ENCODE data around the gene FMR1.
A peak's percentile ranks its signal among the peaks of the same experiment; 100 is the strongest.

Gene FMR1

GRCh38 chrX:147911192-147912022 lies at the start of gene FMR1:
Gene FMR1 (plus strand): TSS chrX:147911919. CDS start chrX:147912180, 261 bp downstream.
- peak; percentile 53 for DNase-seq

- DNase-seq: no peak
Measured at GRCh38 chrX:147875866-147876596, 35.7 kb upstream of the FMR1 start.

GRCh38 chrX:147876849-147877646 lies 34.7 kb upstream of the FMR1 start:
- no peak for DNase-seq

GRCh38 chrX:147877726-147878125 lies 34.0 kb upstream of the FMR1 start:
- DNase-seq: no peak

DNA sequence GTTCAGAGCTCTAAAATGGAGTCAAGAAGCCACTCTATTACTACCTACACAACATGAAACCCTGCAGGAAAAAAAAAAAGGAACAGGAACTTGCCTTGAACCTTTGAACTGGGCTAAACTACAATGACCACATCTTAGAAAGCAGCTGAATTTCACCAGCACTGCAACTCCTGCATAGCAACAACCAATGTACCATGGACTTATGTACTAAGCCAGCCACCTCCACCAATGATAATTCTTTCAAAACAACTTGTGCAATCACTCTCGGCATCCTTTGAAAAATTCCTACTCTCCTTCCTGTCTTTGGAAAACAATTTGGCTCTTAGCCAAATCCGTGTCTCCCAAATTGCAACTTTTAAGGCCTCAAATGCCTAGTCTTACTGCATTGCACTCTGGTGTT lies 26.8 kb upstream of the FMR1 start:
- DNase-seq: no peak

DNA sequence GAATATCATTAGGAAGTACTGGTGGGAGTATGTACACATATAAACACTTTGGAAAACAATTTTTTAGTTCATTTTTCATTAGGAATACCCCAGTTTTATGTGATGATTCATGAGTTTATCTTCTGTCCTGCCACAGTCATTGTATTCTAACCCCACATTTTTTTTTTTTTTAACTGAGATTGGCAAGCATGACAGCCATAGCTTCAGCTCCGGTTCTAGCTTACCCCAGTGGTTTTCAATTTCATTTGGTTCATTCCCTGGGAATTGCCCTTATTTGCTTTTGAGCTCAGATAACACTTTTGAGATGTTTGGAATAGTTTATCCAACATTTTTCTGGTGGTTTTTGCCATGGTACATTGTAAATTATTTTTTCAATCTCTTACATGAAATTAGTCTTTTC lies 21.0 kb upstream of the FMR1 start:
- no peak for DNase-seq

- no peak for DNase-seq
Measured at GRCh38 chrX:147891896-147892295, 19.8 kb upstream of the FMR1 start.

- no peak for DNase-seq
Measured at GRCh38 chrX:147893741-147894140, 18.0 kb upstream of the FMR1 start.

DNA sequence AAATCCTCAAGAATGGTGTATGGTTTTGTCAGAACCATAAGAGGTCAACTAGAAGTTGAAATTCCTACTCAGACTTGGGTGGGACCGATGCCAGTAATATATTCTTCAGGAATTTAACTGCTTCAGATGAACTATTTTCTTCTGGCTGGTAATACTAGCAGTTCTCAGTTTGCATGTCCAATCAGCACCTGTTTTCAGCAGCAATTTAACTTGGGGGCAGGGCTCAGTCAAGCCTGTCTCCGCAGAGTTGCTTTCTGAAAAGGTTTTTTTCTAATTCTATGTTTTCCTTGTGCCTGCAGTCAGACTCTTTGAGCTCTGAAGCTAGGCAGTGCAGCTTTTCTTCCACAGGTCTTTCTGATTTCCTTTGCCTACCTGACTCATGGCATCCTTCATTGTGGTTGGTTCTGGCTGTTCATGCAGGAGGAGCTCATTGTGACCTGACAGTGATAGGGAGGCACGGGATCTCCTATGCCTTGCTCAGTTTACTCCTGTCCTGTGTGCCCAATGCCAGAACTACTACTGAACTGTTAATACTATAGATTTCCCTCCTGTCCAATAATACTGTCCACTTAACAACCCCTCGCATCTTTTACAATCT lies 17.3 kb upstream of the FMR1 start:
- no peak for DNase-seq

- DNase-seq: no peak
Measured at GRCh38 chrX:147897117-147897516, 14.6 kb upstream of the FMR1 start.

GRCh38 chrX:147898951-147899350 lies 12.8 kb upstream of the FMR1 start:
- DNase-seq: no peak

DNA sequence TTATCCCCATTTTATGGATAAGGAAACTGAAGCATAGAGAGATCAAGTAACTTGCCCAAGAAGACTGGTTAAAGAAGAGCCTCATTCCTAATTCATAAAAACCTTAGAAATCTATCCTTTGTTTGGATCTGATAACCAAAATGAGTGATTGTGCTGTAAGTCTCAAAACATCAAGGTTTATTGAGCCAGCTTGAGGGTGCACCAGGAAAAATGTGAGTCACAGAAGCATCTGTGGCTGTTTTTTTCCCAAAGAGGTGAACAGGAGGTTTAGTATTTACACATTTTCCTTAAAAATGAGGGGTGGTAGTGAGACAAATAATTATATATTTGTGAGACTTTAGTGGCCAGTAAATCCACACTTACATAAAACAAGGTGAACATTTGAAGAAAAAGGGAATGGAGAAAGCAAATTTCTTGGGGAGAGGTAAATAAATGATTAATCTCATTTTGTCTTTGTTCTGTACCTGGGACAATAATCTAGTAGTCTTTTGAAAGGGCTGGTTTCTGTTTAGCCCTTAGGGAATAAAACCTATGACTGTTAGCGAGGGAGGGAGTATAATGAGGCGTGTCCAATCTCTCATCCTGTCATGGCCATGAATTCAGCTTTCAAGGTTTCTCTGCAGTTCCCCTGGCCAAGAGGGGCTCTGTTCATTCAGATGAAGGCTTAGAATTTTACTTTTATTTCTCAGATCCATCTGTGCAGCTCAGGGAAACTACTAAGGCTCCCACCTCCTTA lies 12.2 kb upstream of the FMR1 start:
- DNase-seq: no peak

DNA sequence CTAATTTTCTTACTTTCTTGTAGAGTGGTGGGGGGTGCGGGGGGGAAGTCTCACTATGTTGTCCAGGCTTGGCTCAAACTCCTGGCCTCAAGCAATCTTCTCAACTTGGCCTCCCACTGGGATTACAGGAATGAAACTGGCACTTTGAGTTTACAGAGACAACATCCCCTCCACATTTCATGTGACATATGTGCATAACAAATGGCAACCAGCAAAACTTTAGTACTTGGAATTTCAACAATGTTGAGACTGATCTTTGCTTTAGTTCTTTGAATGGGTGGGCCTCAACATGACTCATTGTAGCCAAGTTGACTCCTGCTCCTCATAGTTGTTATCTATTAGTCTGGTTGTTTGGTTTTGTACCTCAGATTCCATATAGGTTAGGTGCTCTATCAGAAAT lies 11.4 kb upstream of the FMR1 start:
- no peak for DNase-seq

- no peak for DNase-seq
Measured at GRCh38 chrX:147901461-147902126, 10.1 kb upstream of the FMR1 start.

DNA sequence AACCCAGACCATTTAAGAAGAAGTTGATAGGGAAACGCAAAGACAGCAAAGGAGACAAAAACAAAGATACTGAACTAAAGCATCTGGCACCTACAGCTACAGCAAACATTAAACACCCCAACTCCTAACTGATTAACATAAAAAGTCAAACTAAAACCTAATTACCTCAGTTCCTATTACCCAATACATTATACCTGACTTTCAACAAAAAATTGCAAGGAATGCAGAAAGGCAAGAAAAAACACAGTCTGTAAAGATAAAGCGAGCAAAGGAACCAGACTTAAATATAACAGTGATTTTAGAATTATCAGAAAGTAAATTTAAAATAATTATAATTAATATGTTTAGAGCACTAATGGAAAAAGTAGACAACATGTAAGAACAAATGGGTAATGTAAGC lies 9.4 kb upstream of the FMR1 start:
- no peak for DNase-seq

DNA sequence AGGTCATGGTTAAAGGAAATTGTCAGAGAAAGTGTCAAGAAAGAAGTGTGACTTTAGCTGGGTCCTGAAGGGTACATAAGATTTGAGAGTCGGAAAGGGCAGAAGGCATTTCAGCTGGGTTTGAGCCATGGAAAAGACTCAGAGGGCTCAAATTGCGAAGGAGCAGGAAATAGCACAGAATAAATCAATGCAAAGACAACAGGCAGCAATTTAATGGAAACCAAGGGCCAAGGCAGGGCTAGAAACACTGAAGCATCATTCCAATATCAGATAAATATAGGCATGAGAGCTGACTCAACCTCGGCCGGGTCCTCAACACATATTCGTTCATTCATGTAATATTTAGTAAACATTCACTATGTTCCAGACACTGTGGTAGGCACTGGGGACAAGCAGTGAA lies 3.6 kb upstream of the FMR1 start:
- DNase-seq: no peak

- no peak for DNase-seq
Measured at GRCh38 chrX:147910607-147911006, 1.1 kb upstream of the FMR1 start.

DNA sequence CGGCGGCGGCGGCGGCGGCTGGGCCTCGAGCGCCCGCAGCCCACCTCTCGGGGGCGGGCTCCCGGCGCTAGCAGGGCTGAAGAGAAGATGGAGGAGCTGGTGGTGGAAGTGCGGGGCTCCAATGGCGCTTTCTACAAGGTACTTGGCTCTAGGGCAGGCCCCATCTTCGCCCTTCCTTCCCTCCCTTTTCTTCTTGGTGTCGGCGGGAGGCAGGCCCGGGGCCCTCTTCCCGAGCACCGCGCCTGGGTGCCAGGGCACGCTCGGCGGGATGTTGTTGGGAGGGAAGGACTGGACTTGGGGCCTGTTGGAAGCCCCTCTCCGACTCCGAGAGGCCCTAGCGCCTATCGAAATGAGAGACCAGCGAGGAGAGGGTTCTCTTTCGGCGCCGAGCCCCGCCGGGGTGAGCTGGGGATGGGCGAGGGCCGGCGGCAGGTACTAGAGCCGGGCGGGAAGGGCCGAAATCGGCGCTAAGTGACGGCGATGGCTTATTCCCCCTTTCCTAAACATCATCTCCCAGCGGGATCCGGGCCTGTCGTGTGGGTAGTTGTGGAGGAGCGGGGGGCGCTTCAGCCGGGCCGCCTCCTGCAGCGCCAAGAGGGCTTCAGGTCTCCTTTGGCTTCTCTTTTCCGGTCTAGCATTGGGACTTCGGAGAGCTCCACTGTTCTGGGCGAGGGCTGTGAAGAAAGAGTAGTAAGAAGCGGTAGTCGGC lies 528 bp downstream of the FMR1 start:
- peak; percentile 16 for DNase-seq

DNA sequence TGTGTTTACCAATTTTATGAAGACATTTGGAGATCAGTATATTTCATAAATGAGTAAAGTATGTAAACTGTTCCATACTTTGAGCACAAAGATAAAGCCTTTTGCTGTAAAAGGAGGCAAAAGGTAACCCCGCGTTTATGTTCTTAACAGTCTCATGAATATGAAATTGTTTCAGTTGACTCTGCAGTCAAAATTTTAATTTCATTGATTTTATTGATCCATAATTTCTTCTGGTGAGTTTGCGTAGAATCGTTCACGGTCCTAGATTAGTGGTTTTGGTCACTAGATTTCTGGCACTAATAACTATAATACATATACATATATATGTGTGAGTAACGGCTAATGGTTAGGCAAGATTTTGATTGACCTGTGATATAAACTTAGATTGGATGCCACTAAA lies 1.9 kb downstream of the FMR1 start:
- no peak for DNase-seq

- no peak for DNase-seq
Measured at GRCh38 chrX:147914591-147914990, 2.9 kb downstream of the FMR1 start.

DNA sequence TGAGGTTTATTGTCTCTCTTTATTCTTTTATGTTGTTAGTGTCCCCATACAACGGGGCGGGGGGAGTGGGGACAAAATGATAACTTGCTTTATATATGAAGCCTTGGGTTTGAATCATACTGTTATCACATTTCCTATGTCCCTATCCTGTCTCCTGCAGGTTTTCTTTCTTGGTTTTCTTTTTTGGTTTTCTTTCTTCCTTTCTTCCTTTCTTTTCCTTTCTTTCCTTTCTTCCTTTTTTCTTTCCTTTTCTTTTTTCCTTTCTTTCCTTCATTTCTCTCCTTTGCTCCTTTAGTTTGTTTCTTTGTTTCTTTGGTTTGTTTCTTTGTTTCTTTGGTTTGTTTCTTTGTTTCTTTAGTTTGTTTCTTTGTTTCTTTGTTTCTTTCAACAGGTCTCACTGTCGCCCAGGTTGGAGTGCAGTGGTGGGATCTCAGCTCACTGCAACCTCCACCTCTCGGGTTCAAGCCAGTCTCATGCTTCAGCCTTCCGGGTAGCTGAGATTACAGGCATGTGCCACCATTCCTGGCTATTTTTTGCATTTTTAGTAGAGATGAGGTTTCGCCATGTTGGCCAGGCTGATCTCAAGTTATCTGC lies 4.8 kb downstream of the FMR1 start:
- DNase-seq: no peak
